ENCODE data around the gene OTOA.
"Not testable (repeated sequence)": the region's sequence is repeated elsewhere in the genome, so short reads cannot be mapped to it uniquely, and the experiment has no call there.

Gene OTOA

DNA sequence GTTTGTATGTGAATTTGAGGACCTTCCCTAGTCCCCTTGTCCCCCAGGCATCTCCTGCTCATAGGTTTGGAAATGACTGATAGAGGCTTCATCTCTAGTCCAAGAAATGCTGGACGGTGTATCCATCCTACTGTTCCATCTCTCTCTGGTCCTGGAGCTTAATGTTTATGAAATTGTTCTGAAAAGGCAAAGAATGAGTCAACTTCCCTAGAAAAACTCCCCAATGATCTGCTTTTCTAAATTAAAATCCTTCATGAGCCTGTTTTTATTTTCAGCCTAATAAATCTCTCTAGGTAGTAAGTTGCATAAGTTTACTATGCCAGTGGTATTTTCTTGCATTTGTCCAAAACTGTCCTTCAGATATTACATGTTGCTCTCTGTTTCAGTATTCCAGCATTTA is 9.3 kb upstream of the OTOA start:
- Histone ChIP-seq H3K4me1 (ENCODE audit: control insufficient read depth, insufficient read depth, low read length) (no peaks in the 10 kb centered on the region), H3K27me3 (ENCODE audit: control insufficient read depth, insufficient read depth, low read length) (no peaks in the 10 kb centered on the region), H3K36me3 (ENCODE audit: control insufficient read depth, insufficient read depth, low read length) (no peaks in the 10 kb centered on the region), H3K9me3 (ENCODE audit: control insufficient read depth, insufficient read depth, low read length) (no peaks in the 10 kb centered on the region), H3K4me3 (ENCODE audit: low read depth, low read length) (no peak overlapping the region), H3K9ac (ENCODE audit: low read depth, low read length) (no peak overlapping the region)

DNA sequence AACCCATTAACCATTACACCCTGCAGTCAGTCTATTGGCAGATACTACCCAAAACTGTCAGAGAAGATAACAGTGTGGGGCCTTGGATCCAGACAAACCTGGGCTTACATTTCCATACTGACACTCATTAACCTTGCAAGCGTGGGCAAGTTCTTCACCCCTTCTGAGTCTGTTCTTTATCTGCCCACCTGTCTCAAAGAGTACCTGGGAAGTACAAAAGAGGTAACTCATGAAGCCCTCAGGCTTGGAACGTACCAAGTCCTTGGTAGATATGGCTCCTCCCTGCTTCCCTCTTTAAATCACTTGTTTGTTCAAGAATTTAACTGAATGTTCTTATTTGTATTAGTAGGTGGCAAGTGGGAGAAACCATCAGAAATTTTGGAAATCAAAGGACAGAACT is 8.9 kb upstream of the OTOA start:
- Histone ChIP-seq H3K9ac (ENCODE audit: low read depth, low read length) (no peak overlapping the region), H3K36me3 (ENCODE audit: control insufficient read depth, insufficient read depth, low read length) (no peaks in the 10 kb centered on the region), H3K4me1 (ENCODE audit: control insufficient read depth, insufficient read depth, low read length) (no peaks in the 10 kb centered on the region)

DNA sequence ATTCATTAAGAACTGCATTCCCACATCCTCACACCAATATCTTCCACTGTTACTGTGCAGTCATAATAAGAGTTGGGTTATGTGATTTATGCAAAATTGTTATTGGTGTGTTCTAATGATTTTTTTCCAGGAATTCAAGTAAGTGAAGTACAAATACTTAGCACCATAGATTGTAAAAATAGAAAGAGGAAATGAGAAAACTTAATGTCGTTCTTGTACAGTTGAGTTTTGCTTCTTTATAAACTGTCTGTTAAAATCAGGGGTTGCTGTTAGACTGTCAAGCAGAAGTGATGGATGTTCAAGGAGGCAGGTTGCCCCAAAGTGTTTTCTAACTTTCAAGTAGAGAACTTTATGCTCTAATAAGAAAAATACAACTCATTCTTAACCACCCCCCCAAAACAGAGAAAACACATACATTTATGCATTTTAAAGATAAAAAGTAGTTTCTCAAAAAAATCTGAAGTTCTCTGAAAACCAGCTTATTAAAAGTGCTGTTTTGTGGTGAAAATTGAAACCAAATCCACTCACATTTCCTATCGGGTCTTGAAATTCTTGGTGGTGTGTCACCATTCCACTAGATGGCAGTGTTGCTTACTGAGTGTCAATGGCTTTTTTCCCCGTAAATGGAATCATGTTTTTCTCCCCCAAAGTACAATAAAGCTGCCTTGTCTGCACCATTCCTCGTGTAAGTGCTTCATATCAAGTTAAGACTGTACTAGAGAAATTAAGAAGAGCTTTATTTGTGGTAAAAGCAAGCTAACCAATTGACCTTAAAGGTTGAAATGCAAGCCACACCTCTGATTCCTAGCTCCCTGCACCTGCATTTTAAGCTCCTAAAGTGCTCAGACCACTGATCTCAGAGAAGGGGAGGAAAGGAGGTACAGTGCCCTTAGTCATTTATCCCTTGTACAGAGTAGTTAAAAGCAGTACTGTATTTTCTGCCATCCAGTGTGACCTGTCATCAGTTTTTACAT is 6.7 kb upstream of the OTOA start:
- Histone ChIP-seq H3K36me3 (ENCODE audit: control insufficient read depth, insufficient read depth, low read length) (no peaks in the 10 kb centered on the region), H3K9ac (ENCODE audit: low read depth, low read length) (no peak overlapping the region), H3K4me3 (ENCODE audit: low read depth, low read length) (no peak overlapping the region), H3K4me1 (ENCODE audit: control insufficient read depth, insufficient read depth, low read length) (no peaks in the 10 kb centered on the region), H3K27me3 (ENCODE audit: control insufficient read depth, insufficient read depth, low read length) (no peaks in the 10 kb centered on the region), H3K9me3 (ENCODE audit: control insufficient read depth, insufficient read depth, low read length) (no peaks in the 10 kb centered on the region)

More for the DNA sequence above, 8.9 kb upstream of the OTOA start:
- Histone ChIP-seq H3K4me3 (ENCODE audit: low read depth, low read length) (no peak overlapping the region), H3K27me3 (ENCODE audit: control insufficient read depth, insufficient read depth, low read length) (no peaks in the 10 kb centered on the region), H3K9me3 (ENCODE audit: control insufficient read depth, insufficient read depth, low read length) (no peaks in the 10 kb centered on the region)

DNA sequence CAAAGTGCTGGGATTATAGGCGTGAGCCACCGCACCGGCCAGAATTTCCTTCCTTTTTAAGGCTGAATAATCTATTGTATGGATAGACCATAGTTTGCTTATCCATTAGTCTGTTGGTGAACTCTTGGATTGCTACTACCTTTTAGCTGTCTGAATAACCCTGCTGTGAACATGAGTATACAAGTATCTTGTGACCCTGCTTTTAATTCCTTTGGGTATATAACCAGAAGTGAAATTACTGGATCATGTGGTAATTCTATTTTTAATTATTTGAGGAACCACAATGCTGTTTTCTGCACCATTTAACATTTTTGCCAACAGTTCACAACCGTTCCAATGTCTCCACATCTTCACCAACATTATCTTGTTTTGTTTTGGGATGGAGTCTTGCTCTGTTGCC is 4.6 kb upstream of the OTOA start:
- no peaks in the 10 kb centered on the region for H3K27me3 ChIP-seq (ENCODE audit: control insufficient read depth, insufficient read depth, low read length)
- no peak overlapping the region for H3K9ac ChIP-seq (ENCODE audit: low read depth, low read length)
- H3K36me3 ChIP-seq (ENCODE audit: control insufficient read depth, insufficient read depth, low read length): no peaks in the 10 kb centered on the region
- no peaks in the 10 kb centered on the region for H3K9me3 ChIP-seq (ENCODE audit: control insufficient read depth, insufficient read depth, low read length)
- H3K4me3 ChIP-seq (ENCODE audit: low read depth, low read length): no peak overlapping the region
- no peaks in the 10 kb centered on the region for H3K4me1 ChIP-seq (ENCODE audit: control insufficient read depth, insufficient read depth, low read length)

DNA sequence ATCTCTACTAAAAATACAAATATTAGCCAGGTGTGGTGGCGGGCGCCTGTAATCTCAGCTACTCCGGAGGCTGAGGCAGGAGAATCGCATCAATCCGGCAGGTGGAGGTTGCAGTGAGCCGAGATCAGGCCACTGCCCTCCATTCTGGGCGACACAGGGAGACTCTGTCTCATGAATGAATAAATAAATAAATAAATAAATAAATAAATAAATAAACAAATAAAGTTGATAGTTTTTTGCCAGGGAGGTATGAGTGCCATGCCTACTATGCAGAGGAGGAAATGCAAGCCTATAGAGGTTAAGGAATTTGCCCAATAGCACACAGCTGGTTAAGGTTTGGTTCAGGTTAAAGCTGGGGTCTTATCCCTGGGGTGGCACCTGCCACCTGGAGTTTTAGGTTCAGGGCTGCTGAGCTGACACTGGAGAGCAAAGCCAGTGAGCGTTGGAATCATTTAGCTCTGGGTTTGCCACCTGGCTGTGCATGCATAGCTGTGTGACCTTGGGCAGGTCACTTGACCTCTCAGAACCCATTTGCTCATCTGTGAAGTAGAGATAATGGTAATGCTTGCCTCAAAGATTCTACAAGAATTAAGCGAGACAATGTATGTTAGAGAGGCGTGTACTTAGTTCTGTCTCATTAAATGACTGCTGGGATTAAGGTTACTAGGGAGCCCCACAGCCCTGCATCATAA is 1.2 kb downstream of the OTOA start:
- Histone ChIP-seq H3K36me3 (ENCODE audit: control insufficient read depth, insufficient read depth, low read length) (no peaks in the 10 kb centered on the region), H3K4me1 (ENCODE audit: control insufficient read depth, insufficient read depth, low read length) (peaks cover 10% of the 10 kb centered on the region), H3K9me3 (ENCODE audit: control insufficient read depth, insufficient read depth, low read length) (no peaks in the 10 kb centered on the region), H3K27me3 (ENCODE audit: control insufficient read depth, insufficient read depth, low read length) (no peaks in the 10 kb centered on the region), H3K4me3 (ENCODE audit: low read depth, low read length) (no peak overlapping the region), H3K9ac (ENCODE audit: low read depth, low read length) (no peak overlapping the region)

DNA sequence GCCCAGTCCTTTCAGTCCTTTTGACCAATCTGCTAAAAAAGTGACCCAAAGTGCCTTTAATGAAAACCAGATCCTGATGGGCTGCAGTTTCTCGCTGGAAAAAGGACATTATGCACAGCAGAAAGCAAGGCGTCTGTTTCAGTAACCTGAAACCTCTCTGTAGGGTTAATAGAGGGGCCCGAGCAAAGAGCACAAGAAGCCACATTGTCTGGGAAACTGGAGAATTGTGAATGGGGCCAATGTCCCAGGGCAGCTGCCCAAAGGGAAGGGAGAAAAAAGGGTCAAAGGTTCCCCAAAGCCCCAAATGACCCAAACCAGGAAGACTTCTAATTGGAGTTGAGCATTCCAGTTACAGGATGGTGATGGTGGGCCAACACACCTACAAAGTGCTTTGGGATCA is 3.0 kb downstream of the OTOA start:
- H3K4me3 ChIP-seq (ENCODE audit: low read depth, low read length): no peak overlapping the region
- no peaks in the 10 kb centered on the region for H3K36me3 ChIP-seq (ENCODE audit: control insufficient read depth, insufficient read depth, low read length)
- H3K9me3 ChIP-seq (ENCODE audit: control insufficient read depth, insufficient read depth, low read length): no peaks in the 10 kb centered on the region
- no peak overlapping the region for H3K9ac ChIP-seq (ENCODE audit: low read depth, low read length)
- peaks cover 10% of the 10 kb centered on the region for H3K4me1 ChIP-seq (ENCODE audit: control insufficient read depth, insufficient read depth, low read length)
- no peaks in the 10 kb centered on the region for H3K27me3 ChIP-seq (ENCODE audit: control insufficient read depth, insufficient read depth, low read length)

DNA sequence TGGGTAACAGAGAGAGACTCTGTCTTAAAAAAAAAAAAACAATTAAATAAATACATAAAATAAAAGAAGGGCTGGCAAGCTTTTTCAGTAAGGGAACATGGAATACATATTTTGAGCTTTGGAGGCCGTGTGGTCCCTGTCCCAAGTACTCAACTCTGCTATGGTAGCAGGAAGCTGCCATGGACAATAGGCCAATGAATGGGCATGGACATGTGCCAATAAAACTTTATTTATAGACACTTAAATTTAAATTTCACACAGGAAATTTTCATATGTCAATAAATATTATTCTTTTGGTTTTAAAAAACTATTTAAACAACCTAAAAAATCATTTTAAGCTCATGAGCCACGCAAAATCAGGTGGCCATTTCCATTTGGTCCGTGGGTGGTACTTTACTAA is 3.8 kb downstream of the OTOA start:
- H3K4me3 ChIP-seq (ENCODE audit: low read depth, low read length): no peak overlapping the region
- no peaks in the 10 kb centered on the region for H3K27me3 ChIP-seq (ENCODE audit: control insufficient read depth, insufficient read depth, low read length)
- no peaks in the 10 kb centered on the region for H3K36me3 ChIP-seq (ENCODE audit: control insufficient read depth, insufficient read depth, low read length)
- H3K4me1 ChIP-seq (ENCODE audit: control insufficient read depth, insufficient read depth, low read length): peaks cover 10% of the 10 kb centered on the region
- H3K9me3 ChIP-seq (ENCODE audit: control insufficient read depth, insufficient read depth, low read length): no peaks in the 10 kb centered on the region
- H3K9ac ChIP-seq (ENCODE audit: low read depth, low read length): no peak overlapping the region

DNA sequence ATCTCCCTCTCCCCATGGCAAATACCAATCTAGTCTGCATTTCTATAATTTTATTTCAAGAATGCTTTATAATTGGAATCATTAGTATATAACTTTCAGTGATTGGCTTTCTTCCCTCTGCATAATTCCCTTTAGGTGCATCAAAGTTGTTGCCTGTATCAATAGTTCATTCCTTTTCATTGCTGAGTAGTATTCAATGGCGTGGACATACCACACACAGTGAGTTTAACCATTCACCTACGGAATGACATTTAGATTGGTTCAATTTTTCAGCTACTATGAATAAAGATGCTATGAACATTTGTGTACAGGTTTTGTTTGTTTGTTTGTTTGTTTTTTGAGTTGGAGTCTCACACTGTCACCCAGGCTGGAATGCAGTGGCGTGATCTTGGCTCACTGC is 9.7 kb downstream of the OTOA start:
- no peaks in the 10 kb centered on the region for H3K4me1 ChIP-seq (ENCODE audit: control insufficient read depth, insufficient read depth, low read length)
- no peaks in the 10 kb centered on the region for H3K36me3 ChIP-seq (ENCODE audit: control insufficient read depth, insufficient read depth, low read length)
- no peaks in the 10 kb centered on the region for H3K27me3 ChIP-seq (ENCODE audit: control insufficient read depth, insufficient read depth, low read length)
- no peak overlapping the region for H3K4me3 ChIP-seq (ENCODE audit: low read depth, low read length)
- H3K9me3 ChIP-seq (ENCODE audit: control insufficient read depth, insufficient read depth, low read length): no peaks in the 10 kb centered on the region
- no peak overlapping the region for H3K9ac ChIP-seq (ENCODE audit: low read depth, low read length)

DNA sequence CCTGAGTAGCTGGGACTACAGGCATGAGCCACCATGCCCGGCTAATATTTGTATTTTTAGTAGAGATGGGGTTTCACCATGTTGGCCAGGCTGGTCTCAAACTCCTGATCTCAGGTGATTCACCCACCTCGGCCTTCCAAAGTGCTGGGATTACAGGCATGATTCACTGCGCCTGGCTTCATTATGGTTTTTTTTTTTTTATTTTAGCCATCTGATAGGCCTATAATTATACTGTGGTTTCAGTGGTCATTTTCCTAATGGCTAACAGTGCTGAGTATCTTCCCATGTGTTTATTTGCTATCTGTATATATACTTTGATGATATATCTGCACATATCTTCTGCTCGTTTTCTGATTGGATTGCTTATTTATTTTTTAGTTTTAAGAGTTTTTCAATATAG is 10.7 kb downstream of the OTOA start:
- H3K9ac ChIP-seq (ENCODE audit: low read depth, low read length); H3K36me3 ChIP-seq (ENCODE audit: control insufficient read depth, insufficient read depth, low read length); H3K4me1 ChIP-seq (ENCODE audit: control insufficient read depth, insufficient read depth, low read length); H3K4me3 ChIP-seq (ENCODE audit: low read depth, low read length); H3K27me3 ChIP-seq (ENCODE audit: control insufficient read depth, insufficient read depth, low read length); H3K9me3 ChIP-seq (ENCODE audit: control insufficient read depth, insufficient read depth, low read length): not testable (repeated sequence)

DNA sequence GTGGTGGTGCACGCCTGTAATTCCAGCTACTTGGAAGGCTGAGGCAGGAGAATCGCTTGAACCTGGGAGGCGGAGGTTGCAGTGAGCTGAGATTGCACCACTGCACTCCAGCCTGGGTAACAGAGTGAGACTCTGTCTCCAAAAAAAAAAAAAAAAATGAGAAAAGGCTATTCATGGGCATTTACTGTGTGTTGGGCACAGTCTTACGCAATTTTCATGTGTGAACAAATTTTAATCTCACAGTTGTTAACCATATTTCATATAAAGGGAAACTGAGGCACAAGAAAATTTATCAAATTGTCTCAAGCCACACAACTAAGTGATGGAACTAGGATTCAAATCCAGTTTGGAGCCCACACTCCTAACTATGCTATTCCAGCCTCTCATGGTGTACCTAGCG is 16.9 kb downstream of the OTOA start:
- not testable (repeated sequence) for H3K4me3 ChIP-seq (ENCODE audit: low read depth, low read length); H3K9me3 ChIP-seq (ENCODE audit: control insufficient read depth, insufficient read depth, low read length); H3K4me1 ChIP-seq (ENCODE audit: control insufficient read depth, insufficient read depth, low read length)

DNA sequence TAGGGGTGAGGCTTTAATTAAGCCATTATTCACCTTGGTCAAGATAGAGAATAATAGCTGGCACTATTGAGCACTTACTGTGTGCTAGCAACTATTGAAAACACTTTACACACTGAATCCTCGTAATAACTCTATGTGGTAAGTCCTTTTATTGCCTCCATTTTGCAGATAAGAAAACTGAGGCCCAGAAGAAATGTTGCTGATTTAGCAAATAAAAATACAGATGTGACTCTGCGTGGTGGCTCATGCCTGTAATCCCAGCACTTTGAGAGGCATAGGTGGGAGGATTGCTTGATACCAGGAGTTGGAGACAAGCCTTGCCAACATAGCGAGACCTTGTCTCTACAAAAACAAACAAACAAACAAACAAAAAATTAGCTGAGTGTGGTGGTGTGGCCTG is 19.4 kb downstream of the OTOA start:
- Histone ChIP-seq H3K9me3 (ENCODE audit: control insufficient read depth, insufficient read depth, low read length) (no peaks in the 10 kb centered on the region), H3K36me3 (ENCODE audit: control insufficient read depth, insufficient read depth, low read length) (no peaks in the 10 kb centered on the region), H3K4me3 (ENCODE audit: low read depth, low read length) (no peak overlapping the region), H3K27me3 (ENCODE audit: control insufficient read depth, insufficient read depth, low read length) (no peaks in the 10 kb centered on the region), H3K9ac (ENCODE audit: low read depth, low read length) (no peak overlapping the region), H3K4me1 (ENCODE audit: control insufficient read depth, insufficient read depth, low read length) (no peaks in the 10 kb centered on the region)

More for the DNA sequence above, 16.9 kb downstream of the OTOA start:
- not testable (repeated sequence) for H3K27me3 ChIP-seq (ENCODE audit: control insufficient read depth, insufficient read depth, low read length); H3K9ac ChIP-seq (ENCODE audit: low read depth, low read length); H3K36me3 ChIP-seq (ENCODE audit: control insufficient read depth, insufficient read depth, low read length)

DNA sequence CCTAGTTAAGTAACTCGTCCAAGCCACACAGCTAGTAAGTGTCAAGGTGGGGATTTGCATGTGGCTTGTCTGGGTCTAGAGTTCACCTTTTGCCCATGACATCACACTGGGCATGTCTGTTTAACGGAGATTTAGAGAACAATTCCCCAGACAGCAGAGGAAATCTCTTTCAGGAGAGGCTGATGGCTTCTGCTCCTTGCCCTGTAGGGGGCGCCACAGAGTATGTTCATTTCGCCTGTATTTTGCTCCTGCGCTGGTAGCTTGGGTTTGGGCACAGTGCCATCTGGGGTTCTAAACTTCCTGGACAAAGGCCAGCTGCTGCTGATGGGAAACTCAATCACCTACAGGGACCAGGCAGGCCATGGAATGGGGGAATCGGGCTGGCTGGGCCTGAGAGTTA is 20.4 kb downstream of the OTOA start:
- H3K9ac ChIP-seq (ENCODE audit: low read depth, low read length): no peak overlapping the region
- no peaks in the 10 kb centered on the region for H3K9me3 ChIP-seq (ENCODE audit: control insufficient read depth, insufficient read depth, low read length)
- H3K36me3 ChIP-seq (ENCODE audit: control insufficient read depth, insufficient read depth, low read length): no peaks in the 10 kb centered on the region
- H3K4me3 ChIP-seq (ENCODE audit: low read depth, low read length): no peak overlapping the region
- peaks cover 2% of the 10 kb centered on the region for H3K27me3 ChIP-seq (ENCODE audit: control insufficient read depth, insufficient read depth, low read length)
- H3K4me1 ChIP-seq (ENCODE audit: control insufficient read depth, insufficient read depth, low read length): no peaks in the 10 kb centered on the region

Data from iPS-15b (cell line).